H1 (cell line): ENCODE data around the gene P3H2. TPM values are rescaled to one million over a fixed set of nuclear protein-coding genes. Genes with fewer than 3 reads are reported as not detected.

Source experiments
- CTCF ChIA-PET: fragments of 300-600 bp; sonication (Branson Sonifier 250); formaldehyde crosslinking; loops from one replicate; lab custom pipeline; 2021; ENCODE audit not compliant: partially characterized antibody; lab: Charles Lee
- POLR2A ChIA-PET: fragments of 300-600 bp; sonication (Branson Sonifier 250); formaldehyde crosslinking; loops from one replicate; lab custom pipeline; 2021; ENCODE audit warnings: inconsistent platforms; ENCODE audit not compliant: partially characterized antibody; lab: Charles Lee
- DNase-seq, 2 experiments: peaks; one replicate each; pipeline versions ENCODE4 v3.0.0 to v3.0.0-alpha.2; 2010 to 2022; ENCODE audit warnings: low spot score in 2 of 2, low read depth in 1 of 2, mixed read lengths in 1 of 2
- FAIRE-seq: peaks from 2 replicates; lab custom pipeline; 2011; peaks lifted over from hg19 to GRCh38; lab: Jason Lieb, UNC
- H2AFZ ChIP-seq: 2 replicates; pipeline ENCODE4 v1.8.1; 2012; ENCODE audit warnings: low read length, inconsistent platforms
- H2AK5ac ChIP-seq: 2 replicates; pipeline ENCODE4 v1.6.1; 2013; ENCODE audit warnings: low read depth, low read length
- H2BK120ac ChIP-seq: replicated peaks from 2 replicates; pipeline ENCODE3; 2013; ENCODE audit warnings: low read depth, low read length, inconsistent platforms
- H2BK12ac ChIP-seq: 2 replicates; pipeline ENCODE4 v1.6.1; 2013; ENCODE audit warnings: low read depth, low read length
- H2BK15ac ChIP-seq: 2 replicates; pipeline ENCODE4 v1.6.1; 2013; ENCODE audit warnings: low read length
- H2BK20ac ChIP-seq: 2 replicates; pipeline ENCODE4 v1.6.1; 2013; ENCODE audit warnings: low read length
- H2BK5ac ChIP-seq: 2 replicates; pipeline ENCODE4 v1.6.1; 2013; ENCODE audit warnings: low read depth, low read length
- H3K14ac ChIP-seq: 2 replicates; pipeline ENCODE4 v1.6.1; 2013; ENCODE audit warnings: inconsistent platforms; ENCODE audit not compliant: insufficient read length
- H3K18ac ChIP-seq: 2 replicates; pipeline ENCODE4 v1.6.1; 2013; ENCODE audit warnings: low read length; ENCODE audit errors: extremely low read depth
- H3K23ac ChIP-seq: 2 replicates; pipeline ENCODE4 v1.6.1; 2013; ENCODE audit warnings: inconsistent platforms; ENCODE audit not compliant: insufficient read length
- H3K23me2 ChIP-seq: 2 replicates; pipeline ENCODE4 v1.6.1; 2013; ENCODE audit warnings: low read depth, low read length
- H3K27ac ChIP-seq: 2 replicates; pipeline ENCODE4 v1.6.1; 2011; ENCODE audit warnings: low read depth, low read length, inconsistent platforms
- H3K27me3 ChIP-seq, 4 experiments: replicated peaks in 1 of 4; 1 replicate in 1 of 4; 2 replicates in 3 of 4; pipeline versions ENCODE4 v1.6.1 to v1.8.1; 2011 to 2013; ENCODE audit warnings: low read length in 3 of 4, mild to moderate bottlenecking in 3 of 4, inconsistent platforms in 2 of 4, mixed read lengths in 2 of 4, moderate library complexity in 1 of 4; ENCODE audit not compliant: control insufficient read depth in 3 of 4, insufficient read depth in 3 of 4; ENCODE audit errors: extremely low read depth in 1 of 4
- H3K36me3 ChIP-seq, 4 experiments: 2 replicates each; pipeline versions ENCODE4 v1.6.1 to v1.8.1; 2011 to 2013; ENCODE audit warnings: mild to moderate bottlenecking in 4 of 4, low read length in 3 of 4, moderate library complexity in 2 of 4, control low read depth in 1 of 4, inconsistent platforms in 1 of 4; ENCODE audit not compliant: insufficient read depth in 4 of 4, control insufficient read depth in 2 of 4
- H3K4ac ChIP-seq: replicated peaks from 2 replicates; pipeline ENCODE3; 2013; ENCODE audit warnings: low read length, low read depth, mixed read lengths, inconsistent platforms; ENCODE audit not compliant: insufficient read length
- H3K4me1 ChIP-seq, 4 experiments: replicated peaks in 1 of 4; 1 replicate in 1 of 4; 2 replicates in 3 of 4; pipeline versions ENCODE4 v1.6.1 to v1.8.1; 2011 to 2013; ENCODE audit warnings: low read length in 3 of 4, inconsistent platforms in 2 of 4, mixed read lengths in 1 of 4; ENCODE audit not compliant: insufficient read depth in 4 of 4, control insufficient read depth in 3 of 4
- H3K4me2 ChIP-seq, 2 experiments: 2 replicates each; pipeline versions ENCODE4 v1.6.1 to v1.8.1; 2011 to 2013; ENCODE audit warnings: low read depth in 2 of 2, low read length in 2 of 2, control low read depth in 1 of 2, inconsistent platforms in 1 of 2, mild to moderate bottlenecking in 1 of 2; ENCODE audit not compliant: insufficient read depth in 1 of 2
- H3K4me3 ChIP-seq, 4 experiments: fragments of 200-600, 300-600 bp in 1 of 4; sonication (generic), shearing (Covaris generic), sonication (Bioruptor Twin) in 1 of 4; 2 replicates each; pipeline versions ENCODE4 v1.5.1 to v1.8.1; 2011 to 2016; ENCODE audit warnings: low read length in 4 of 4, low read depth in 3 of 4, control low read depth in 2 of 4, inconsistent platforms in 2 of 4, mild to moderate bottlenecking in 2 of 4, mixed read lengths in 1 of 4, moderate library complexity in 1 of 4; ENCODE audit not compliant: insufficient read depth in 2 of 4; ENCODE audit errors: extremely low read depth in 1 of 4
- H3K56ac ChIP-seq: replicated peaks from 2 replicates; pipeline ENCODE3; 2013; ENCODE audit warnings: low read depth, mild to moderate bottlenecking, mixed read lengths, low read length, inconsistent platforms; ENCODE audit not compliant: insufficient read length
- H3K79me1 ChIP-seq: 2 replicates; pipeline ENCODE4 v1.6.1; 2013; ENCODE audit warnings: low read depth, low read length, control low read depth
- H3K79me2 ChIP-seq, 2 experiments: 2 replicates each; pipeline versions ENCODE4 v1.6.1 to v1.8.1; 2012 to 2013; ENCODE audit warnings: low read length in 2 of 2, mild to moderate bottlenecking in 2 of 2, inconsistent platforms in 1 of 2; ENCODE audit not compliant: insufficient read depth in 2 of 2, control insufficient read depth in 1 of 2
- H3K9ac ChIP-seq, 4 experiments: replicated peaks in 1 of 4; 1 replicate in 1 of 4; 2 replicates in 3 of 4; pipeline versions ENCODE4 v1.6.1 to v1.8.1; 2011 to 2013; ENCODE audit warnings: low read depth in 3 of 4, low read length in 3 of 4, control low read depth in 2 of 4, mild to moderate bottlenecking in 2 of 4, moderate library complexity in 2 of 4, inconsistent platforms in 1 of 4; ENCODE audit errors: extremely low read depth in 1 of 4
- H3K9me3 ChIP-seq, 2 experiments: 2 replicates each; pipeline versions ENCODE4 v1.6.1 to v1.8.1; 2012 to 2013; ENCODE audit warnings: mild to moderate bottlenecking in 2 of 2, moderate library complexity in 2 of 2, control low read depth in 1 of 2, inconsistent platforms in 1 of 2, low read depth in 1 of 2, low read length in 1 of 2, mixed read lengths in 1 of 2; ENCODE audit not compliant: insufficient read depth in 2 of 2
- H4K20me1 ChIP-seq, 2 experiments: replicated peaks in 1 of 2; 2 replicates each; pipeline versions ENCODE3 to v1.8.1; 2011 to 2013; ENCODE audit warnings: inconsistent platforms in 2 of 2, low read length in 2 of 2, mild to moderate bottlenecking in 1 of 2; ENCODE audit not compliant: insufficient read depth in 2 of 2, control insufficient read depth in 1 of 2
- H4K5ac ChIP-seq: 2 replicates; pipeline ENCODE4 v1.6.1; 2013; ENCODE audit warnings: low read length, low read depth, mixed read lengths, inconsistent platforms; ENCODE audit not compliant: insufficient read length
- H4K8ac ChIP-seq: 2 replicates; pipeline ENCODE4 v1.8.0; 2013; ENCODE audit warnings: mild to moderate bottlenecking, moderate library complexity, low read length, inconsistent platforms; ENCODE audit not compliant: insufficient read depth; ENCODE audit errors: extremely low read depth
- H4K91ac ChIP-seq: replicated peaks from 2 replicates; pipeline ENCODE3; 2013; ENCODE audit warnings: low read length, mixed read lengths, inconsistent platforms; ENCODE audit not compliant: insufficient read length
- BACH1 ChIP-seq: IDR thresholded peaks from 2 replicates; pipeline ENCODE4 v1.6.1; 2012; ENCODE audit warnings: low read length, improper control_type of control experiment
- CTBP2 ChIP-seq: IDR thresholded peaks from 2 replicates; pipeline ENCODE4 v1.7.0; 2011; ENCODE audit warnings: borderline replicate concordance, mild to moderate bottlenecking, moderate library complexity, mixed read lengths, low read length; ENCODE audit not compliant: insufficient read depth, insufficient read length
- E2F6 ChIP-seq: IDR thresholded peaks from 2 replicates; pipeline ENCODE4 v1.6.1; 2012; ENCODE audit warnings: inconsistent platforms
- EZH2 ChIP-seq: fragments of 200-600 bp; sonication (generic); IDR thresholded peaks from 2 replicates; pipeline ENCODE4 v1.7.1; 2012; ENCODE audit warnings: low read depth, mild to moderate bottlenecking, moderate library complexity, low read length, inconsistent platforms; ENCODE audit not compliant: severe bottlenecking
- FOSL1 ChIP-seq: IDR thresholded peaks from 2 replicates; pipeline ENCODE4 v1.6.1; 2011; ENCODE audit warnings: mild to moderate bottlenecking, low read depth, low read length, moderate library complexity; ENCODE audit not compliant: insufficient read depth
- JUN ChIP-seq: IDR thresholded peaks from 2 replicates; pipeline ENCODE4 v1.6.1; 2011; ENCODE audit warnings: low read depth, mild to moderate bottlenecking, improper control_type of control experiment, low read length
- KDM1A ChIP-seq: fragments of 200-600, 300-600 bp; sonication (generic); IDR thresholded peaks from 2 replicates; pipeline ENCODE4 v1.7.1; 2016; ENCODE audit warnings: mild to moderate bottlenecking, low read length, borderline replicate concordance
- NANOG ChIP-seq: IDR thresholded peaks from 2 replicates; pipeline ENCODE4 v1.6.1; 2011; ENCODE audit warnings: low read length, low read depth, mild to moderate bottlenecking, inconsistent platforms; ENCODE audit not compliant: insufficient read depth, poor library complexity, severe bottlenecking
- POLR2AphosphoS5 ChIP-seq: IDR thresholded peaks from 2 replicates; pipeline ENCODE4 v1.6.1; 2011; ENCODE audit warnings: low read depth, low read length
- POU5F1 ChIP-seq: IDR thresholded peaks from 2 replicates; pipeline ENCODE4 v1.6.1; 2011; ENCODE audit warnings: low read depth, mild to moderate bottlenecking, low read length, moderate library complexity
- RFX5 ChIP-seq: IDR thresholded peaks from 2 replicates; pipeline ENCODE4 v1.6.1; 2011; ENCODE audit warnings: low read depth, low read length, improper control_type of control experiment, borderline replicate concordance
- TAF7 ChIP-seq: optimal IDR thresholded peaks from 2 replicates; pipeline ENCODE3; 2011; ENCODE audit warnings: low read depth, mild to moderate bottlenecking, inconsistent platforms, low read length, moderate library complexity, borderline replicate concordance
- TEAD4 ChIP-seq: IDR thresholded peaks from 2 replicates; pipeline ENCODE4 v1.6.1; 2012; ENCODE audit warnings: low read depth, low read length, inconsistent platforms, mixed read lengths
- ZNF274 ChIP-seq: IDR thresholded peaks from 2 replicates; pipeline ENCODE4 v1.7.0; 2012; ENCODE audit warnings: low read length, borderline replicate concordance; ENCODE audit errors: extremely low read depth
- WGBS, 2 experiments: shearing (Covaris generic) in 1 of 2; methylation state at CpG; one replicate each; pipeline versions ENCODE4 v1.1.6 to v1.1.7; 2013 to 2015; ENCODE audit warnings: low lambda C conversion rate in 2 of 2, mixed read lengths in 2 of 2, inconsistent platforms in 1 of 2, low coverage in 1 of 2, missing lambda C conversion rate in 1 of 2; ENCODE audit not compliant: insufficient replicate concordance in 2 of 2, insufficient coverage in 1 of 2, insufficient read length in 1 of 2; ENCODE audit errors: extremely low coverage in 1 of 2, missing lambda C conversion rate in 1 of 2; 5-methylcytosine and 5-hydroxymethylcytosine counted together
- polyA plus RNA-seq, 7 experiments: library from polyadenylated mRNA; depleted of rRNA in 3 of 7; stranded (reverse) in 5 of 7; unstranded in 2 of 7; fragments of >200 nt in 5 of 7; fragments of 200-250 nt in 2 of 7; gene quantifications; 1 replicate in 5 of 7; 2 replicates in 1 of 7; 4 replicates in 1 of 7; pipeline versions ENCODE4 v1.2.1 to v1.2.3, GENCODE V29; 2011 to 2013; ENCODE audit warnings: missing spikeins in 2 of 7, mixed read lengths in 2 of 7
- total RNA-seq: library from RNA; stranded (reverse); fragmentation: NEBNext Ultra II Directional; extraction: Animal tissue kit (Norgen Biotek cat#: 25700); gene quantifications from 2 replicates; pipeline ENCODE4 v1.2.1, GENCODE V29; 2021

P3H2 gene
- total and polyA plus RNA-seq, 2 of the 8 experiments (the other 6 are each of a cell fraction or from before 2014, with no cell fraction given) = 40.5 to 60.4 TPM

DNA sequence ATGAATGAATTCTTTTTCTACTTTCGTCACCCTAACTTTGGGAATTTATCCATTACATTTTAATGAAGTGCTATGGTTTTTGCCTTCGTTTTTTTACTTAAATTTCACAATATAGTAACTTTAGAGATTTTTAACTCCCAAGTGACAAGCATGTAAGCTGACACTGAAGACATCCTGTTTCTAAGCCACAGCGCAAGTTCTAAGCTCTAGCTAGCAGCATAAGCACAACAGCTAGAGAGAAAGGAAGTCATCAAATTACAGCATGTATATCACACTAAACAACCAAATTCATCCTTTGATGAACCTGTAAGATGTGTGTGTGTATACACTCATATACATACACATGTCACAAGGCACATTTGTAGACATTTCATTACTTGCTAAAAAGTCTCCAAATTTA is 119.3 kb downstream of the P3H2 start:
- Histone ChIP-seq H3K27ac (no peak overlapping the region), H2BK12ac (no peak overlapping the region), H3K9ac (no peak overlapping the region), H2BK120ac (no peak overlapping the region), H3K23me2 (no peaks in the 10 kb centered on the region), H3K79me2 (peaks cover 0 to 26% of the 10 kb centered on the region in 2 experiments; a peak in 2 of 4 replicates), H4K20me1 (no peaks in the 10 kb centered on the region), H2BK5ac (no peak overlapping the region), H4K5ac (peak overlapping the region; percentile 93), H3K4ac (no peak overlapping the region), H4K91ac (no peak overlapping the region), H2AK5ac (no peak overlapping the region), H3K18ac (no peak overlapping the region), H3K27me3 (no peaks in the 10 kb centered on the region), H3K56ac (no peak overlapping the region), H3K4me1 (peaks cover 0 to 6% (median 0%) of the 10 kb centered on the region in 4 experiments; a peak in 3 of 7 replicates), H4K8ac (no peak overlapping the region), H2BK20ac (no peak overlapping the region), H3K9me3 (no peaks in the 10 kb centered on the region), H3K14ac (no peak overlapping the region), H3K36me3 (no peaks in the 10 kb centered on the region), H2BK15ac (no peak overlapping the region), H3K4me3 (no peak overlapping the region), H3K23ac (no peak overlapping the region), H3K79me1 (no peaks in the 10 kb centered on the region), H3K4me2 (no peak overlapping the region), H2AFZ (no peak overlapping the region)
- ChIA-PET POLR2A (no interaction called here), CTCF (interaction anchor here (1.0 to 2.3 kb wide), 4 partner anchors 8 to 39 kb away, joined by 3 to 6 read pairs (median 4); no protein-coding TSS in a partner anchor)
- WGBS, 2 experiments = 39 to 100% methylated on average over 1 to 3 of the region's 3 CpGs
- FAIRE-seq (no peak), DNase-seq (no peak)
- TF ChIP-seq JUN (no peak), TAF7 (no peak), E2F6 (no peak), CTBP2 (no peak), POU5F1 (no peak), FOSL1 (no peak), NANOG (no peak), EZH2 (no peak), ZNF274 (no peak), KDM1A (no peak), RFX5 (no peak), BACH1 (no peak), POLR2AphosphoS5 (no peak), TEAD4 (no peak)
